OCI-LY7 (cell line): ENCODE measurements around the gene ZNF622. TPM values are rescaled to one million over a fixed set of nuclear protein-coding genes. Genes with fewer than 3 reads are reported as not detected.

Experiments used
- BruUV-seq: library from RNA; stranded (reverse); fragments of 400-500 nt; replicated peaks from 2 replicates; lab custom pipeline; 2021; lab: Mats Ljungman, UMichigan
- CTCF ChIA-PET: fragments of 300-600 bp; sonication (Branson Sonifier 250); formaldehyde crosslinking; loops from one replicate; lab custom pipeline; 2022; ENCODE audit warnings: antibody characterized with exemption; ENCODE audit not compliant: unreplicated experiment; lab: Charles Lee
- POLR2A ChIA-PET: fragments of 300-600 bp; sonication (Branson Sonifier 250); formaldehyde crosslinking; loops from one replicate; lab custom pipeline; 2022; ENCODE audit warnings: antibody characterized with exemption; lab: Charles Lee
- DNase-seq: peaks from one replicate; pipeline ENCODE4 v3.0.0-alpha.2; 2015; ENCODE audit warnings: low spot score
- H2AFZ ChIP-seq: fragments of 200-600 bp; sonication (generic), shearing (Covaris generic); 2 replicates; pipeline ENCODE4 v1.6.1; 2014; ENCODE audit warnings: mild to moderate bottlenecking, antibody characterized with exemption, low read length, moderate library complexity
- H3K27ac ChIP-seq: fragments of 200-600 bp; sonication (generic); 2 replicates; pipeline ENCODE4 v1.5.1; 2014; ENCODE audit warnings: mixed run types, low read depth, mild to moderate bottlenecking, moderate library complexity, low read length, inconsistent platforms; ENCODE audit not compliant: poor library complexity, severe bottlenecking
- H3K36me3 ChIP-seq: fragments of 200-600 bp; sonication (generic); 2 replicates; pipeline ENCODE4 v1.6.1; 2014; ENCODE audit warnings: mild to moderate bottlenecking, antibody characterized with exemption, low read length, moderate library complexity, mixed read lengths; ENCODE audit not compliant: insufficient read depth
- H3K4me1 ChIP-seq: fragments of 200-600 bp; sonication (generic); 2 replicates; pipeline ENCODE4 v1.5.1; 2014; ENCODE audit warnings: mild to moderate bottlenecking, low read length; ENCODE audit not compliant: insufficient read depth, poor library complexity, severe bottlenecking
- H3K4me2 ChIP-seq: fragments of 200-600 bp; sonication (generic); 2 replicates; pipeline ENCODE4 v1.6.1; 2014; ENCODE audit warnings: mild to moderate bottlenecking, low read length
- H3K4me3 ChIP-seq: fragments of 200-600 bp; sonication (generic); 2 replicates; pipeline ENCODE4 v1.5.1; 2014; ENCODE audit warnings: mild to moderate bottlenecking, low read depth, low read length; ENCODE audit not compliant: poor library complexity, severe bottlenecking
- H3K79me2 ChIP-seq: fragments of 200-600 bp; sonication (generic); 2 replicates; pipeline ENCODE4 v1.6.1; 2016; ENCODE audit warnings: low read depth, mild to moderate bottlenecking, low read length, moderate library complexity, mixed read lengths; ENCODE audit not compliant: insufficient read depth
- H3K9me2 ChIP-seq: fragments of 200-600 bp; sonication (generic); 2 replicates; pipeline ENCODE4 v1.6.1; 2016; ENCODE audit warnings: mild to moderate bottlenecking, low read length, mixed read lengths; ENCODE audit not compliant: insufficient read depth
- H3K9me3 ChIP-seq: fragments of 200-600 bp; sonication (generic); 2 replicates; pipeline ENCODE4 v1.6.1; 2014; ENCODE audit warnings: mild to moderate bottlenecking, mixed run types, low read length, mixed read lengths
- H4K20me1 ChIP-seq: fragments of 200-600 bp; sonication (generic); 2 replicates; pipeline ENCODE4 v1.6.1; 2014; ENCODE audit warnings: mild to moderate bottlenecking, antibody characterized with exemption, low read length, moderate library complexity, mixed read lengths; ENCODE audit not compliant: insufficient read depth
- CTCF ChIP-seq: fragments of 200-600 bp; sonication (generic); conservative IDR thresholded peaks from 2 replicates; pipeline ENCODE4 v1.5.1; 2014; ENCODE audit warnings: mild to moderate bottlenecking, antibody characterized with exemption, low read length, moderate library complexity, mixed read lengths
- EZH2phosphoT487 ChIP-seq: fragments of 200-600 bp; sonication (generic); IDR thresholded peaks from 2 replicates; pipeline ENCODE4 v1.6.1; 2018; ENCODE audit warnings: low read depth, borderline replicate concordance, mild to moderate bottlenecking, mixed run types, antibody characterized with exemption, low read length, moderate library complexity, mixed read lengths
- intact Hi-C: fragments of 100-400 bp; cut with micrococcal nuclease; formaldehyde crosslinking; loops from one replicate; pipeline ENCODE4 v1.10.0; 2022; ENCODE audit not compliant: unreplicated experiment
- total RNA-seq, 2 experiments: library from RNA; depleted of rRNA in 1 of 2; stranded (reverse); fragments of >200 nt in 1 of 2; shearing (Covaris generic) in 1 of 2; gene quantifications; 2 replicates each; pipeline ENCODE4 v1.2.3, GENCODE V29; 2014 to 2022

ZNF622 gene
- total RNA-seq, 2 experiments from 2014 or later: 25.7 to 32.9 TPM

- CTCF ChIA-PET: no interaction called here
- Histone ChIP-seq H3K79me2 (peaks cover 10% of the 10 kb centered on the region; the same call in 1 of the 2 replicates), H3K4me2 (no peak overlapping the region), H3K4me1 (peaks cover 18% of the 10 kb centered on the region), H3K27ac (no peak overlapping the region), H3K9me2 (no peaks in the 10 kb centered on the region), H2AFZ (no peak overlapping the region), H4K20me1 (no peaks in the 10 kb centered on the region), H3K9me3 (no peaks in the 10 kb centered on the region), H3K36me3 (no peaks in the 10 kb centered on the region), H3K4me3 (no peak overlapping the region)
- no peak for DNase-seq
- TF ChIP-seq CTCF (no peak), EZH2phosphoT487 (no peak)
- no TSS peak for BruUV-seq
- POLR2A ChIA-PET: interaction anchor here (0.5 to 1.6 kb wide), 5 partner anchors 11 to 521 kb away, joined by 3 to 4 read pairs (median 3); no protein-coding TSS in a partner anchor
- intact Hi-C loops: no loop called here
Observed at GRCh38 chr5:16471387-16471786, 5.8 kb upstream of the ZNF622 start.

- peaks cover 24% of the 10 kb centered on the region for H4K20me1 ChIP-seq
- peak; percentile 9 for DNase-seq
- peak overlapping the region; percentile 76 for H3K4me2 ChIP-seq
- H3K36me3 ChIP-seq: peaks cover 13% of the 10 kb centered on the region
- H2AFZ ChIP-seq: no peak overlapping the region
- intact Hi-C loops: loop anchor here (10.0 kb wide), 1 partner anchor 1803 kb away; the partner anchor contains the start of gene OTULIN
- no TSS peak for BruUV-seq
- peaks cover 35% of the 10 kb centered on the region for H3K4me1 ChIP-seq
- peak overlapping the region; percentile 99 for H3K4me3 ChIP-seq
- TF ChIP-seq CTCF (no peak), EZH2phosphoT487 (no peak)
- ChIA-PET CTCF (no interaction called here), POLR2A (interaction anchor here (0.8 to 1.8 kb wide), 4 partner anchors 10 to 19 kb away, joined by 3 to 6 read pairs (median 4); no protein-coding TSS in a partner anchor)
- no peaks in the 10 kb centered on the region for H3K9me3 ChIP-seq
- no peak overlapping the region for H3K27ac ChIP-seq
- no peaks in the 10 kb centered on the region for H3K9me2 ChIP-seq
- peaks cover 44% of the 10 kb centered on the region for H3K79me2 ChIP-seq
Observed at GRCh38 chr5:16467363-16468219, 2.0 kb upstream of the ZNF622 start.
